Psoas muscle (tissue), 8 donors: ENCODE data around the gene PPP1R11. TPM values are rescaled to one million over a fixed set of nuclear protein-coding genes. Genes with fewer than 3 reads are reported as not detected.

Experiments used
- ATAC-seq, 4 donors: fragments of 200-7000 bp; cut with Tn5 transposase; one replicate each; pipeline ENCODE4 v1.9.1; 2020; ENCODE audit warnings: moderate library complexity in 3 of 4, mild to moderate bottlenecking in 2 of 4
- DNase-seq, 2 donors: peaks; one replicate each; pipeline ENCODE4 v3.0.0-alpha.2; 2020
- H3K27ac ChIP-seq: fragments of 200-600 bp; one replicate; pipeline ENCODE4 v1.8.0; 2022
- H3K27me3 ChIP-seq, 3 donors: fragments of 200-600 bp in 1 of 3; one replicate each; pipeline versions ENCODE4 v1.6.1 to v1.8.0; 2013 to 2022; ENCODE audit warnings: low read length in 2 of 3, mild to moderate bottlenecking in 2 of 3, moderate library complexity in 1 of 3; ENCODE audit not compliant: insufficient read depth in 3 of 3
- H3K36me3 ChIP-seq, 2 donors: fragments of 200-600 bp in 1 of 2; one replicate each; pipeline versions ENCODE4 v1.6.1 to v1.8.0; 2013 to 2022; ENCODE audit warnings: low read depth in 1 of 2, mild to moderate bottlenecking in 1 of 2, moderate library complexity in 1 of 2; ENCODE audit not compliant: insufficient read depth in 1 of 2
- H3K4me1 ChIP-seq: fragments of 200-600 bp; one replicate; pipeline ENCODE4 v1.8.0; 2022
- H3K4me3 ChIP-seq: fragments of 200-600 bp; one replicate; pipeline ENCODE4 v1.8.0; 2022; ENCODE audit warnings: mild to moderate bottlenecking
- H3K9me3 ChIP-seq: fragments of 200-600 bp; one replicate; pipeline ENCODE4 v1.8.0; 2022
- WGBS, 3 donors: extraction: QIAGEN DNeasy Blood & Tissue Kit; methylation state at CpG; one replicate each; pipeline versions ENCODE4 v1.1.6 to v1.1.7; 2013; 5-methylcytosine and 5-hydroxymethylcytosine counted together
- intact Hi-C, 2 donors: fragments of 100-400 bp; cut with DNase I; formaldehyde crosslinking; loops; one replicate each; pipeline versions ENCODE4 v1.11.0 to v1.14.2; 2022
- polyA plus RNA-seq, 3 donors: library from polyadenylated mRNA; stranded (reverse); fragments of 200-250 nt; gene quantifications; one replicate each; pipeline ENCODE4 v1.2.3, GENCODE V29; 2013
- total RNA-seq, 4 donors: library from RNA; stranded (reverse); fragmentation: NEBNext Ultra II Directional in 2 of 4; extraction: Animal tissue kit (Norgen Biotek cat#: 25700) in 2 of 4; gene quantifications; one replicate each; pipeline versions ENCODE4 v1.2.1 to v1.2.4, GENCODE V29; 2021 to 2023
- TF ChIP-seq, protein P1 (sequence below): fragments of 200-600 bp; IDR thresholded peaks from one replicate; pipeline ENCODE4 v1.8.0; 2022; ENCODE audit warnings: antibody characterized with exemption
- donor health status: healthy with polysubstance abuse.
- donor health status: DM: no; HTN: no; CAD: no; lungs with moderate emphysema.
- donor health status: Bipolar disorder and iron deficiency.
- donor health status: healthy.
- donor health status: DM: yes; HTN: yes; CAD: no.
- donor health status: DM: no; HTN: no; CAD: no.
- donor health status: DM: no; HTN: no; CAD: no.
- donor health status: DM: yes; HTN: yes; CAD: no.

Gene PPP1R11
- total and polyA plus RNA-seq, 7 donors = 31.9 to 81.2 (median 48.5) TPM

DNA sequence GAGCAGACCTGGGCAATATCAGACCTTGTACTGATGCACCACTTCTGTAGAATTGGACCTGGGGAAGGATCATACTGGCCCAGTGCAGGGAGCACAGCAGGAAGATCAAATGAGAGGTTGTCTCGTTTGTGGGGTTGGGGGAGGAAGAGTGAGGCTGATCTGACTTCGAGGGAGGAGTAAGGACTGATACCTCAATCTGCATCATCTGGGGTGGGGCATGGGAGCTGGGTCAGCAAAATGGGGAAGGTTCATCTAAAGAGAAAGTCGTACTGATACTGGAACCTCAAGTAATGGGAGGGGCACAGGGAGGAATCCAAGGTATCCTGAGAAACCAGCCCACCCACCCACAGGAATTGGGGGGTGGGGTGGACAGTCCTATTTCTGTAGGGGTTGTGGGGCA is 4.9 kb downstream of the PPP1R11 start:
- TF ChIP-seq, protein P1, sequence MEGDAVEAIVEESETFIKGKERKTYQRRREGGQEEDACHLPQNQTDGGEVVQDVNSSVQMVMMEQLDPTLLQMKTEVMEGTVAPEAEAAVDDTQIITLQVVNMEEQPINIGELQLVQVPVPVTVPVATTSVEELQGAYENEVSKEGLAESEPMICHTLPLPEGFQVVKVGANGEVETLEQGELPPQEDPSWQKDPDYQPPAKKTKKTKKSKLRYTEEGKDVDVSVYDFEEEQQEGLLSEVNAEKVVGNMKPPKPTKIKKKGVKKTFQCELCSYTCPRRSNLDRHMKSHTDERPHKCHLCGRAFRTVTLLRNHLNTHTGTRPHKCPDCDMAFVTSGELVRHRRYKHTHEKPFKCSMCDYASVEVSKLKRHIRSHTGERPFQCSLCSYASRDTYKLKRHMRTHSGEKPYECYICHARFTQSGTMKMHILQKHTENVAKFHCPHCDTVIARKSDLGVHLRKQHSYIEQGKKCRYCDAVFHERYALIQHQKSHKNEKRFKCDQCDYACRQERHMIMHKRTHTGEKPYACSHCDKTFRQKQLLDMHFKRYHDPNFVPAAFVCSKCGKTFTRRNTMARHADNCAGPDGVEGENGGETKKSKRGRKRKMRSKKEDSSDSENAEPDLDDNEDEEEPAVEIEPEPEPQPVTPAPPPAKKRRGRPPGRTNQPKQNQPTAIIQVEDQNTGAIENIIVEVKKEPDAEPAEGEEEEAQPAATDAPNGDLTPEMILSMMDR = no peak
- no peak overlapping the region for H3K27ac ChIP-seq
- DNase-seq (no peak), ATAC-seq (no peak)
- no peaks in the 10 kb centered on the region for H3K9me3 ChIP-seq
- intact Hi-C loops = no loop called here
- peaks cover 17% of the 10 kb centered on the region for H3K4me1 ChIP-seq
- peaks cover 0 to 65% (median 33%) of the 10 kb centered on the region in 3 donors for H3K27me3 ChIP-seq
- H3K36me3 ChIP-seq = peaks cover 0 to 23% of the 10 kb centered on the region in 2 donors
- WGBS, 3 donors = 45 to 56% (median 51%) methylated on average over 3 of the region's 3 CpGs
- H3K4me3 ChIP-seq = no peak overlapping the region

- 46 to 55% (median 53%) methylated on average over 7 of the region's 7 CpGs for WGBS, 3 donors
- no peak for ATAC-seq
- H3K36me3 ChIP-seq = peaks cover 0 to 17% of the 10 kb centered on the region in 2 donors
- intact Hi-C loops = no loop called here
- no peaks in the 10 kb centered on the region for H3K9me3 ChIP-seq
- no peak for DNase-seq
- peaks cover 0 to 80% (median 35%) of the 10 kb centered on the region in 3 donors for H3K27me3 ChIP-seq
- TF ChIP-seq, protein P1 = no peak
- H3K4me3 ChIP-seq = no peak overlapping the region
- no peak overlapping the region for H3K27ac ChIP-seq
- peaks cover 8% of the 10 kb centered on the region for H3K4me1 ChIP-seq
Measured at GRCh38 chr6:30073489-30074235, 6.7 kb downstream of the PPP1R11 start.

DNA sequence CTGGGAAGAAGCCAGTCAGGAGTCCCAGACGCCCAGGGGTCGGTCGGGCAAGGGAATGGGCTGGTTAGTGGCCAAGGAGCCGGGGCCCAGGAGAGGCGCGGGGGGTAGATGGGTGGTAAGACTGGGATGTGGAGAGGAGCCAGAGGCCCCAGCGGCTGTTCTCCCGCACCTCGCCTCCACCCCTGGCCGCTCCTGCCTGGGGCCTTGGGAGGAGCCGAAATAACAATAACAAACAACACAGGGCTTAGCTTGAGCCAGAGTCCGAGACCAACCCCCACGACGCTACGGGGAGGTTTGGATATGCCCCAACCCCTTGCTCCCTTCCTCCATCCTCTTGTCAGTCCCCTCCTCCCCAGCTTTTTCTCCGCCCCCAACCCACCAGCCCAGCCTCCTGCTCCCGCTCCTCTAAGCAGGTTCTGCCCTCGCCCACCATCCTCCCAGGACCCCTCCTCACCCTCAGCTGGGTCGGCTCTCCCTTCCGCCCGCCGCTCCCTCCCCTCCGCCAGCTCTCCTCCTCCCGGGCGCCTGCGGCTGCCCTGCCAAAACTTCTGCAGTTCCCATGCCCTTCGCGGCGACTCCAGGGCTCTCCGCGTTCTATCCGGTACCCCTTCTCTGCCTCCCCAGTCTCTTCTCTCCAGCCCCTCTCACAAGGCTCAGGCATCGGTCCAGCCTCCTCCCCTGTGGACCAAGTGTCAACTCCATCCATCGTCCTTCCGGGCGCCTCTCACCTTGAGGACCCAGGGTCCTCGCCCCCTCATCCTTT is 7.5 kb downstream of the PPP1R11 start:
- no peaks in the 10 kb centered on the region for H3K9me3 ChIP-seq
- DNase-seq = no peak
- H3K36me3 ChIP-seq = peaks cover 0 to 9% of the 10 kb centered on the region in 2 donors
- H3K27ac ChIP-seq = no peak overlapping the region
- intact Hi-C loops = no loop called here
- H3K27me3 ChIP-seq = peaks cover 0 to 87% (median 35%) of the 10 kb centered on the region in 3 donors
- H3K4me3 ChIP-seq = peak overlapping the region; percentile 46
- 3 to 9% (median 5%) methylated on average over 33 to 37 of the region's 37 CpGs for WGBS, 3 donors
- TF ChIP-seq, protein P1 = no peak
- peaks cover 8% of the 10 kb centered on the region for H3K4me1 ChIP-seq
- peak in 1 of 4 donors; percentile 28 for ATAC-seq

DNA sequence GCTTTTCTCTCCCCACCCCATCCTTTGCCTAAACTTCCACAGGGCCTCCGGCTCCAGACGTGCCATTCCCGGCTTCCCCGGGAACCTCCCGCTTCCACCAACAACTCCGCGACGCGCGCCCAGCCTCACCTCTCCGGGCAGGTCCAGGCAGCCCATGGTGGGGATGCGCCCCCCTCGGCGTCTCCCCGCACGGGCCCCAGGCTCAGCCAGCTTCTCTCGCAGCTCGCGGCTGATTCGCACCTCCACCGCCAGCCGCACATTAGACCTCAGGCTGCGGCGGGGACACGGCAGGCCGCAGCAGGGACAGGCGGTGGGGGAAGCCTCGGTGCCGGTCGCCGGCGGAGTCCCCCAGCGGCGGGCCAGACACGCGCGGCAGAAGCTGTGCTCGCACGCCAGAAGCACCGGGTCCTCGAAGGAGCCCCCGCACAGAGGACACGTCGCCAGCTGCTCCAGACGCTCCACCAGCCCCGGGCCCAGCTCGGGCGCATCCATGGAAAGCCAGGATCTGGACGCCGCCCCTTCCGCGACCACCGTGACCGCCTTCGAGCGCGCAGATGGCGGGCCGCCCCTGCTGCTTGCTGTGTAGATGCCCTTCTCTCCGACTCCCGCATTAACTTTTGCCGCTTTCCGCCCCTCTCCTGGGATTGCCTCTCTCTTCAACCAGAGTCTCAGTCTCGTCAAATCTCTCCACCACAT is 8.2 kb downstream of the PPP1R11 start, which contains the start of gene RNF39:
TSS of gene RNF39 (minus strand) at position 676 of the 696 bp plus-strand sequence. CDS start at position 492, 184 bp downstream.
- Histone ChIP-seq H3K27ac (no peak within 1 kb of the TSS), H3K4me3 (peak within 1 kb of the TSS; percentile 46), H3K9me3 (no peaks in the 10 kb centered on the region), H3K27me3 (peaks cover 0 to 88% (median 33%) of the 10 kb centered on the region in 3 donors), H3K36me3 (peaks cover 0 to 2% of the 10 kb centered on the region in 2 donors), H3K4me1 (peaks cover 8% of the 10 kb centered on the region)
- TF ChIP-seq, protein P1 = no peak
- DNase-seq = peak in 1 of 2 donors; percentile 39
- peak in 1 of 4 donors; percentile 54 for ATAC-seq
- WGBS, 3 donors = 0 to 2% (median 1%) methylated on average over 51 to 64 of the region's 64 CpGs
- intact Hi-C loops = no loop called here
